CD4-positive, alpha-beta T cell treated with Interleukin-6 for 4 hours (primary cell): ENCODE results near the gene GOLGA8B.
"Not testable (repeated sequence)": the region's sequence is repeated elsewhere in the genome, so short reads cannot be mapped to it uniquely, and the experiment has no call there.

Experiments
- DNase-seq: peaks from one replicate; pipeline ENCODE4 v3.0.0-alpha.2; 2020; ENCODE audit warnings: mixed read lengths

Gene GOLGA8B, protein sequence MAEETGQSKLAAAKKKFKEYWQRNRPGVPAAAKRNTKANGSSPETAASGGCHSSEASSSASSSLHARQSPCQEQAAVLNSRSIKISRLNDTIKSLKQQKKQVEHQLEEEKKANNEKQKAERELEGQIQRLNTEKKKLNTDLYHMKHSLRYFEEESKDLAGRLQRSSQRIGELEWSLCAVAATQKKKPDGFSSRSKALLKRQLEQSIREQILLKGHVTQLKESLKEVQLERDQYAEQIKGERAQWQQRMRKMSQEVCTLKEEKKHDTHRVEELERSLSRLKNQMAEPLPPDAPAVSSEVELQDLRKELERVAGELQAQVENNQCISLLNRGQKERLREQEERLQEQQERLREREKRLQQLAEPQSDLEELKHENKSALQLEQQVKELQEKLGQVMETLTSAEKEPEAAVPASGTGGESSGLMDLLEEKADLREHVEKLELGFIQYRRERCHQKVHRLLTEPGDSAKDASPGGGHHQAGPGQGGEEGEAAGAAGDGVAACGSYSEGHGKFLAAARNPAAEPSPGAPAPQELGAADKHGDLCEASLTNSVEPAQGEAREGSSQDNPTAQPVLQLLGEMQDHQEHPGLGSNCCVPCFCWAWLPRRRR

DNA sequence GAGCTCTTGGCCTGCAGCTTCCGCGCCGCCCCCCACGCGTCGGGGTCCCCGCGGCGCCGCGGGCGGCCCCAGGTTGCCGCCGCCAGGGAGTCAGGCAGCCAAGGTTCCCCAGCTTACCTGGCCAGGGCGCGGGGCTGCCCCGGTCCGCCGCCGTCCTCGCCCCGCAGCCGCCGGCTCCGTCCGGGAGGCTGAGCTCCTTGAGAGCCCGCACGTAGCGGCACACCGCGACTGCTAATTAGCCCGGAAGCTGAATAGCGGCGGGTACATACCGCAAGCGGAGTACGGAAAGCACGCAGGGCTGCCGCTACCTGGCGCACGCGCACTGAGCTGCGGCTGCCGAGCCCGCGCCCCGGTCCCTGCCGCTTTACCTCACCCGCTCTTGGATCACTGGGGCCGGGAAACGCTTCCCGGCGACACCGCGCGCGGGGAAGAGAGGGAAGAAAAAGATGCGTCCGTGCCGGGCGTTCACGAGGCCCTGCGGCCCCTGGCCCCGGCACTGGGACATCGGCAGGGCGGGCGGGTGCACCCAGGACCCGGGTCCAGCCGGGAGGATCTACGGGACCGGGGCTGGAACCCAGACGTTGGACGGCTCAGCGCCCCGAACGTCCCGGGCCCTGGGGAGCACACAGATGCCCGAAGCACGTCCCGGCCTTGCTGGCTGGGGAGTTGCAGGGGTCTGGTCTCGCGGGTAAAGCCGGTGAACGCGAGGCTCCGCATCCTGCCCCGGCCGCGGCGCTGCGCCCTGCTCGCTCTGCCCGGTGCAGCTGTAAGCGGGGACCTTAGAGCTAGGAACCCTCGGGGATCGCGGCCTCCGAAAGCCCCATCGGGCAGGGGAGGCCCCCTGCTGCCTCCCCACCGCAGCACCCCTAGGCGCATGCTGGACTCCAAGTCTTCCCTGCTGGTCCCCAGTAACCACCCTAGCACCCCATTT, at the start of gene GOLGA8B:
Gene GOLGA8B (minus strand): TSS at position 253 of the 931 bp plus-strand sequence. CDS start 47,739 bp downstream, outside the sequence.
- DNase-seq = peak; percentile 86

DNA sequence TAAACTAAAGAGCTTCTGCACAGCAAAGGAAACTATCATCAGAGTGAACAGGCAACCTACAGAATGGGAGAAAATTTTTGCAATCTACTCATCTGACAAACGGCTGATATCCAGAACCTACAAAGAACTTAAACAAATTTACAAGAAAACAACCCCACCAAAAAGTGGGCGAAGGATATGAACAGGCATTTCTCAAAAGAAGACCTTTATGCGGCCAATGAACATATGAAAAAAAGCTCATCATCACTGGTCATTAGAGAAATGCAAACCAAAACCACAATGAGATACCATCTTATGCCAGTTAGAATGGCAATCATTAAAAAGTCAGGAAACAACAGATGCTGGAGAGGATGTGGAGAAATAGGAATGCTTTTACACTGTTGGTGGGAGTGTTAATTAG, 49.7 kb upstream of the GOLGA8B start:
- DNase-seq = not testable (repeated sequence)

DNA sequence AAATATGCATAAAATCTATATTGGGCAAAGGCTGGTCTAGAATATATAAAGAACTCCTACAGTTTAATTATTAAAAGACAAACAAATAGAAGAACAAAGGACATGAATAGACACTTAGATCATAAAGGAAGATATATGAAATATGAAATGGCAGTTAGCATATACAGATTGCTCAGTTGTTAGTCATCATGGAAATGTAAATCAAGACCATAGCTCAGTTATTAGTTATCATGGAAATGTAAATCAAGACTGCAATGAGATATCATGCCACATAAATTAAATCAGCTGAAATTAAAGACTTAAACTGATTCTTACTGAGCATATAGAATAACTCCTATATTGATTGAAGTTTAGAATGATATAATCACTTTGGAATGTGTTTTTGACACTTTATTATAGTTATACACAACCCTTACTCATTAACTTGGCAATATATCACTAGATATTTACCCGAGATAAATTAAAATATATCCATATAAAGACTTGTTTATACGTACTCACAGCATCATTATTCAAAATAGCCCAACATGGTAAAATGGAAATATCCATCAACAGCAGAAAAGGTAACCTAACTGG, 45.2 kb upstream of the GOLGA8B start:
- no peak for DNase-seq

DNA sequence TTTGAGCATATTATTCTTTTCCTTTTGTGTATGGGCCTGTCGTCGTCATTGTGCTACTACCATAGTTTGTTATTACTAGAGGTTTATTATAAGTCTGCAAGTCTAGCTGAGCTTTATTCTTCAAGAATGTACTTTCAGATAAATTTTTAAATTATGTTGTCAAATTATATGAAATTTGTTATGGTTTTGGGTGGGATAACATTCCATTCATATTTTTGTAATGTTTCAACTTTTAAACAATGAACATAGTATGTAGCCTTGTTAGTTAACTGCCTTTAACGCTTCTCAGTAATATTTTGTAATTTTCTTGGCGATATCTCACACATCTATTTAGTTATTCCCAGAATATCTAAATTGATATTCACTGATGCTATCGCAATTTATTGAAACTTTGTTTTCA, 41.6 kb upstream of the GOLGA8B start:
- DNase-seq = no peak

DNA sequence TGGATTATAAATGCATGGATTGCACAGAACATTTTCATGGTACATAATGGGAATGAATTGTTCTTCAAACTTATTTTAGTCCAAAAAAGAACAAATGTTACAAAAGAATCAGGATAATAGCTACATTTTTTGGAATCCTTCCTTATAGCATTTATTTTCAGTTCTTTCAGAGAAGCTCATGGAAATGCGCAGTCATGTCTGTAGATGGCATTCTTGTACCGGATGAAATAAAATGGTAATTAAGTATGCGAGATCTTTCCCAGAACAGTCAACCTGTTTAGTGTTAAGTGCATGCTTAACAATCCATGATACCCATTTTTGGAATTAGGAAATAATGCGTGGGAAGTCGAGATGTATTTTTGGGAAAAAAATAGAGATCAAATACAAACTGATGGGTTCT, 38.2 kb upstream of the GOLGA8B start:
- no peak for DNase-seq

DNA sequence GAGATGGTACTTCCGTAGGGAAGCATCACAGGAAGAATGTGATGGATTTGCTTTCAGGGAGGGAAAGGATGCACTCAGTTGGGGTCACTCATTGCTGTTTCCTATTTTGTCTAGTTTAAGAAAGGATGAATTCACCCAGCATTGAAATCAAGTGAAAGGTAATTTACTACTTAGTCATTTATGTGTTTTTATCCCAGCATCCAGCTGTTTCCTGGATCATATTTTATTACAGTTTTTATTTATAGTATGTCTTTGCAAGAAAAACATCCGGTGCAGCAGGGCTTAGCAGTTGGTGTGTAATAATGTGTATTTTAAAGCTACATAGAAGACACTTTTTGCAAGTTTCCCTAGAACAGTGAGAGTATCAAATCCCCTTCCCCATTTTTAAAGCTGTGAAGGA, 37.4 kb upstream of the GOLGA8B start:
- no peak for DNase-seq

DNA sequence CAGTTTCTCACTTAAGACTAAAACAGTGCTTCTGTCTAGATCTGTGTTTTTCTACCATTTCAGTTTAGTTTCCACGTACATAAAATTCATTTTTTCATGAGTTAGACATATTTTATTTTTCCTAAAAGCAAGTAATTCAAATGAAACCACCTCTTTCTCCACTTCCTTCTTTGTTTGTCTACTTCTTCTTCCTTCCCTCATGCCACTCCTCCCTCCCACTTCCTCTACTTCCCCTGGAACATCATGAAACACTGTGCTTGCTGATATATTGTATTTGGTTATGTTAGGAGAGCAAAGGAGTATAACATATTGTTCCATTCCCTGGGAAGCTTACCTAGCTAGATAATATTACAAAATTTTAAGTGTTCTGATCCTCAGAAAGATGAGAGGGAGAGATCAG, 36.7 kb upstream of the GOLGA8B start:
- DNase-seq = no peak

DNA sequence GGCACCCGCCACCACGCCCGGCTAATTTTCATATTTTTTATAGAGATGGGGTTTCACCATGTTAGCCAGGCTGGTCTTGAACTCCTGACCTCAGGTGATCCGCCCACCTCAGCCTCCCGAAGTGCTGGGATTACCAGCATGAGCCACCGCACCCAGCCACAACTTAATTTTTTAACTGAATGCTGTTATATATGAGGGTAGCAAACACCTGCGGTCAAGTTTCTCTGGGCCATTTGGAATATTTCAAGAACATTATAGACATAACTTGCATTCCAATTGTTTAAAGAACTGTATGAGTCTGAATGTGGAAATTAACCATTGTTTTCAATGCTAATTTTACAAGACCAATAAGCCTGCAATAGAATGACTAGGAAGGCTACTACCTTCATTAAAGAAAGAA, 35.7 kb upstream of the GOLGA8B start:
- DNase-seq = no peak

DNA sequence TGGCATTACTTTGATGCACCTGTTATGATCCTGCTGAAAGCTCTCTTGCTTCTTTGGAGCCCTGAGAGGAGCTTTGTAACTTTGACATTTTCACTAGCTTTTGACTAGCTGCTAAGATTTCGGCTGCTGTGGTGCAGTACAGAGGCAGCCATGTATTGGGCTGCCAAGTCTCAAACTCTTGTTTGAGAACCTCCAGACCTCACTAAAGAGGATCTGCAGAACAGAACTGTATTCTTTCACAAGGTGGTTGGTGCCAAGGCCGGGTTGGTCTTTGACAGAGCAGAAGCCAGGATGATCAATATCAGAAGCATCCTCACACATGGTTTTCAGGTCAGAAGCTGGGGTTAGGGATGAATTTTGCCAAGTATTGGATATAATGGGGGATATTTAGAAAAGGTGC, 34.6 kb upstream of the GOLGA8B start:
- DNase-seq = no peak

DNA sequence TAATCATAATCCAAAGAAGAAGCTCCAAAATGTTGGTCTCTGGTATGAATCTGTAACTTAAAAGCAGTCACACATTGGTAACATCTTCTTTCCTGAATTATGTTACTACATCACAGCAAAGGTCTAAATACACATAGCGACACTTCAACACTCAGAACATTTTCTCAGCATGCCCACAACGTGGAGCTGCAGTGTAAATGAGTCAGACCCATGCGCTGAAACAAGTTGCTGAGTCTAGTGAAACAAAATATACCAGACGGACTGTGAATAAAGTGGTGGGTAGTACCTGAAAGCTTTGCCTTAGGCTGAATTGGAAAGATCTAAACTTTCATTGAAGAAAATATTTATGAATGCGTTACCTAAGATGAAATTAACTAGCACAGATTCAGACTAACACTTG, 33.2 kb upstream of the GOLGA8B start:
- no peak for DNase-seq

DNA sequence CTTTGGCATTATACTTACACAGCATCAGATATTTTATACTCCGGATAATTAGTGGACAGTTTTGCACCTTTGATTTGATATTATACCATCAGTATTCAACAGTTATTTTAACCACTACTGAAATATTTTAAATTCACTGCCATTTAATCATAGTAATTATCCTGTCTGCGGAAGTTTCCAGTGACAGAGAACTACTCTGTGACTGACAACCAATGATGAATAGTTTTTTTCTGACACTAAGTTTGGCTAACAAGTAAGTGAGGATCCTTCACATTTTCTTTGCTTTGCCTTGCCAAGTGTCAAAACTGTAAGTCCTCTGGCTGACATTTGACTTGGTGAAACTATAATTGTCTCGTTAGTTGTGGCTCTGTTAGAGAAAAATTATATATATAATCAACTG, 30.5 kb upstream of the GOLGA8B start:
- no peak for DNase-seq

DNA sequence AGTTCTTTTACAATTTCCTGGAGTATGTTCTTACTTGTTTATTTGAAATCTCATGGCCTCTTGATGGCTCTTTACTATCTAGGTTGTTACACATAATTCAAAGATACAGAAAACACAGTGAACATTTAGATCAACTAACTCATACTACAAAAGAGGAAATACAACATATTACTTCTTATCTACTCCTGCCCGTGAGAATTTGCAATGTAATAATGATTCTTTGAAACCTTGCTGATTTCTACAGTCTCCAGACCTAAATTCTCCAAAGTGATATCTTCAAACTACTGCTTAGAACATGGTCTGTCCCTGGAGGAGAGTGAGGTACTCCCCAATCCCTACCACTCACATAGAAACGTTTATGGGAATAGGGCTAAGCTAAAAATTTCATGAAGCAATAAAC, 29.9 kb upstream of the GOLGA8B start:
- no peak for DNase-seq

DNA sequence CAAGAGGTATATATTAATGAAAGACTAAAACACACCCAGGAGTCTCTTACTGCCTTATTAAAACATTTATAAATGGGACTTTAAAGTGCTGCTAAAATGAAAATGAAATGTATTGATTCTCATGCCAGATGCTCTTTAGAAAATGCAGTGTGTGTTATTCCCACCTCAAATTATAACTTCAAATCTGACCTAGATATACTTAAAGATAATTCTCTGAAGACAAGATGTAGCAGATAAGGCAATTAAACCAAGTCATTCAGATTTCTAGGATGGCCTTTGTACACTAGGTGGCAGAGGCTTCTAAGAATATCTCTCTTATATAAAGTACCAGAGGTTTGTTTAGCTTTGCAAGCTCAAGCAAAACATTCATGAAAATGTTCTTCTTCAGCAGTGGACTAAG, 26.9 kb upstream of the GOLGA8B start:
- DNase-seq = no peak

DNA sequence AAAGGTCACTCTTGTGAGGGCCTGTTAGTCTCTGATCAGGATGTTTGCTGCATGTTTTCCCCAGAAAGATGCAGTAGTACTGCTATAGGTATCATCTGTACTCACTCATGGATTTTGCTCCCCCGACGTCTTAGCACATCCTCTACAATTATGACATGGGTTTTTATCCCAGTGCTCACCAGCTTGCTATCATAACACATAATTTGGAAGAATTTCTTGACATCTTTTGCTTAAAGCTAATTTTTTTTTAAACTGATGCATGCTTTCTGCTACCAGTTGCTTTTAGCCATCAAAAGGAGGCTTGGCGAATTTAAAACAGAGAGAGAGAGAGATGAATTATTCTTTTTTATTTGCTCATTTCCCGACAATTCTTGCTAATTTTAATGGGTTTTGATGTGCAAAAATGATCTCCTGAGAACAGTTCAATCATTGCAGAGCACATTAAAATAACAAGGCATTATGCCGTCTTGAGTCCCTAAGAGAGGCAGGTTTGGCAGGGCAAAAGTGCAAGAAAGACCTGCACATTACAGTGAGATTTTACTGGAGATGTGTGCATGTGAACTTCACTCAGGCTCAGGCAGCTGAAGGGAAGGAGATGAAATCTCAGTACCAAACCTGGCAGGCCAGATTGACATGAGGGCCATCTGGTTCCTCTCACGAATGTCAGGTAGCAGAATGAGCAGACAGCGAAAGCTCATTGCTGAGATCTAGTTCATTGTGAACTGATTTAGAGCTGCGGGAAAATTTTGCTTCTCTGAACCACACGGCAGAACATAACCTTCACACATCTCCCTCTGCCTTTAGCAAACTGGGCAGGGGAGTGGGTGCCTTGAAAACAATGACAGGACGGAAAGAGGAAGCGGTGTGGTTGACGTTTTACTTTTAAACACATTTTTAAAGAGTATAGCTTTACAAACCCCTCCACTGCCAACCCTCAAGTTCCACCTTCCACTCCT, 25.9 kb upstream of the GOLGA8B start:
- no peak for DNase-seq

DNA sequence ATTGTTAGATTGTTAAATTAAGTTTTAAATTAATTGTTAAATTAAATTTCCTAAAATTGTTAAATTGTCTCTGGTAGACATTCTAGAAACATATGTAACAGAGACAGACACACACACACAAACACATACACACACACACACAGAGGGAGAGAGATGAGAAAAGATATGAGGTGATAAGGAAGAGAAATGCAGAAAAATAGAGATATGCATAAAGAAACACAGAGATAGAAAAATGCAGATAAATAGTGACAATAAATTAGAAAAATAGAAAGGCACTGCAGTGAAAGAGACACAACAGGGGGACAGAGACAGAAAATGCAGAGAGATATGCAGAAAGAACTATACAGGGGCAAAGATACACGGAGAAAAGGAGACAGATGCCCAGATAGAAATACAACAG, 25.1 kb upstream of the GOLGA8B start:
- no peak for DNase-seq

DNA sequence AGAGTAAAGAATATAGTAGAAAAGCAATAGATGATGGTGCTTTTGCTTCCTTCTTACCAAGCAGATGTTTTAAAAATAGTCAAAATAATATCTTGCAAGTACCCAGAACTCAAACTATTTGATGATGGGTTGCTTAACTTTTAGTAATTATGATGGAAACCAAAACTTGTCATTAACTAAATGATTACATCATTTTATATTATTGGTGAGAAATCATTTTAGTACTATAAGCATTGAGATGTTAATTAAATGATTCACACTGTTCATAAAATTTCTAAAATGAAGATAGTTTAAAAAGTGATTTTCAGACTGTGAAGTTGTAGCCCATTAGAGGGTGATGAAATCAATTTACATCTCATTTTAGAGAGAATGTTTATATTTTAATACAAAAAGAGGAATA, 24.4 kb upstream of the GOLGA8B start:
- DNase-seq = no peak

DNA sequence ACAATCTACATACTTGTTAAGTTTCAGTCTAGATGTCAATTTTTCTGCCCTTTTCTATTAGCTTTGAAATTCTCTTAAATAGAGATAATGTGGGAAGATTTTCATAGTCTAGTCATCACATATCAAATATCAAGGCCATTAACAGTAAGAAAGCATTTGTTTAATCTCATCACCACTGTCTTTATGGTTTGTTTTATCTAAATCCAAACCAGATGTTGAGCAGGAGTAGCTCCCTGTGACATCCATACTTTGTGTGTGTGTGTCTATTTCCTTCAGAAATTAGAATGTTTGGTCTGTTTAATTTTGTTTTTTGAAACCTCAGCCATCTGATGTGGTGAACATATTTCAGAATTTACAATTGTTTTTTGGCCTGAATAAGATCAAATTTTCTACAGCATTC, 23.1 kb upstream of the GOLGA8B start:
- DNase-seq = no peak

DNA sequence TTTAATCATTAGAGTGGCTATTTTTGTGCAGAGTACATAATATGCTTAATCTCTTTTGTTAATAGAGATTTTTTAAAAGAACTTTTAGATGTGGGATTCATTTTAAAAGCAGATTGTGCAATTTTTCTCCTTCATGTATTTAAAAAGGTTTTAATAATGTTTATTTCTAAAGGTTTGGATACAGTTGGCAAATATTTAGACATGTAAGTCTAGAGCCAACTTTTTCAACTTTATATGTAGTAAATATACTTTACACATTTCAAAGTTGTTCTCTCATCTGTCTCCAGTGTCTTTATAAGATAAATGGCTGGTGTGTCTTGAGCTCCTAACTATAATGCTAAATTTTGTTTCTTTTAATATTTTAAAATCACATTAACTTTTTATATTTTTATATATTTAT, 22.7 kb upstream of the GOLGA8B start:
- DNase-seq = no peak

DNA sequence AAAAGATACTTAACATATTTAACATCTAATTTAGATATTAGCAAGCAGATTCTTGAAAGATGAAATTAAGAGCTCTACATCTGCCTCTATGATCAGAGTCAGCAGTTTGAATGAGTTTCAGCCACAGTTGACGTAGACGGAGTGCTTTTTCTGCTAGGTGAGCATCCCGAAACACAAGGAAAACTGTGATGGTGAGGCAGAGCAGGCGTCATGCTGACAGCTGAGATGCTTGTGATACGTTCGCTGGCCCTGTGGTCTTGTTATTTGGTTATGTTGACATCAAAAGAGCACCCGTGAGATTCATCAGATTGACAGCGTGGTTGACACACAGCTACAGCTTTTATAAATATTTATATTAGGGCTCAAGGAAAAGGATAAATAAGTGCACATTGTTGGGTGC, 19.6 kb upstream of the GOLGA8B start:
- DNase-seq = no peak

DNA sequence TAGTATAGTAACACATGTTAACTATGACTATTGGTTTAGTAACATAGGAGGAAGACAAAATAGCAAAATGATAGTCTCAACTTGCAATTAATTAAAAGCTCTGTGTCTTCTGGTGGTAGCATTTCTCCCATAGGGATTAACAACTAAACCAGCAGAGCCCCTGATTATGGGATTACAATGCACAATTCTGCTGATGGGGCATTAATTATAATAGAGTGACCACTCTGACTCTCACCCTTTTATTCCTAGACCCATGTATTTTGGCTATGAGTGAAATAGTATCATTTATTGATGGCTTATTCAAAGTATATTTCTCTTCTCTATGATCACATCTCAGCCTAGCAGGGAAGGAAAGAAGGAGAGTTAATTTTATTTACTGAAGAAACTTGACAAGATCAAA, 17.5 kb upstream of the GOLGA8B start:
- DNase-seq = no peak

DNA sequence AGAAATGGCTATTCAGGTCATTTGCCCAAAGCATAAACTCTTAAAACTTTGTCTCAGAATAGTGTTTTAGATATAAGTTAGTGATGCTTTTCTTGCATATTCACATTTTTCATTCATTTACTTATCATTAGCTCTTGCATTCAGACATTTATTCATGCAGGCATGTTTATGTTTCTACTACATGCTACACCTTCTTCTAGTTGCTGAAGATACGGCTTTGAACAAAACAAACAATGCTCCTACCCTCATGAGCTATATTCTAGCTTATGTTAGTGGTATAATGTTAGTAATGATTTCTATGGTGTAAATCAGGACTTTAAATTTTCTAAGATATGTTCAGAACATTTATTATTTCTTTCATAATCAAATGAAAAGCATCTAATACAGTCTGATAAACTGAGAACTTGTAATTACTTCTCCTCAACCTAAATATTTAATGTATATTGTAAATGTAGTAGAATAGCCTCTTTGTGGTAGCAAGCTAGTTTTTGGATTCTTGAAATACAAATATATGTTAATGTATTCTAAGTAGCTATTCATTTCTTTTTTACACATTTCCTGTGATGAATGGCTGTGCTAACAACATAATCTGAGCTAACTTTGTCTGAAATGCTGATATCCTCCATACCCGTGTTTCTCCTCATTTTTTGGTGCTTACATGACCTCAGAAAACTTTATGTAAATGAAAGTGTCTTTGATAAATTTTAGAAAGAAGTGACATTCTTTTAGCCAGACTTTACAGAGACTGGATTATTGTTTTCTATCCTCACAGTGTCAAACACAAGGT, 15.5 kb upstream of the GOLGA8B start:
- DNase-seq = no peak
